ENCODE data around the gene ERGIC3. TPM values are rescaled to one million over a fixed set of nuclear protein-coding genes. Genes with fewer than 3 reads are reported as not detected.

ERGIC3 gene
- total and polyA plus RNA-seq, 2 donors (not counting 1 experiment from before 2014, with no cell fraction given), result 191 to 254 TPM

- no peak for TF ChIP-seq EZH2 (IDR thresholded peaks at IDR 0.05; ENCODE audit: borderline replicate concordance, insufficient read depth, low read depth, low read length, poor library complexity, severe bottlenecking)
- no peak for TF ChIP-seq CTCF (IDR thresholded peaks at IDR 0.05)
- no peak overlapping the region for H3K9ac ChIP-seq (ENCODE audit: low read length)
- no peak overlapping the region for H3K27ac Mint-ChIP-seq
- no peak overlapping the region for H3K4me2 ChIP-seq (replicated peaks; ENCODE audit: low read depth, low read length, poor library complexity, severe bottlenecking)
- H3K27me3 Mint-ChIP-seq, result no peaks in the 10 kb centered on the region
- H3K27me3 ChIP-seq (replicated peaks in 1 of 4; ENCODE audit: control extremely low read depth in 1 of 4, control insufficient read depth in 3 of 4, insufficient read depth in 4 of 4, low read length in 3 of 4), result no peaks in the 10 kb centered on the region
- POLR2A ChIA-PET, result interaction anchor here (0.6 kb wide), 1 partner anchor 839 kb away, joined by 3 read pairs; no protein-coding TSS in a partner anchor
- no peaks in the 10 kb centered on the region for H3K4me1 ChIP-seq (ENCODE audit: control insufficient read depth in 2 of 2, insufficient read depth in 2 of 2, low read length in 2 of 2)
- no peaks in the 10 kb centered on the region for H3K4me1 Mint-ChIP-seq
- no peaks in the 10 kb centered on the region for H3K9me3 ChIP-seq (ENCODE audit: control extremely low read depth in 1 of 3, control insufficient read depth in 2 of 3, insufficient read depth in 1 of 3, low read length in 2 of 3)
- H3K27ac ChIP-seq (ENCODE audit: low read length in 2 of 2), result no peak overlapping the region
- CTCF ChIA-PET, result no interaction called here
- DNase-seq (no peak), ATAC-seq (ENCODE audit: low read depth) (no peak)
- intact Hi-C loops (cut with micrococcal nuclease), result no loop called here
- no peak overlapping the region for H3K4me3 ChIP-seq (ENCODE audit: control extremely low read depth in 1 of 5, extremely low read depth in 1 of 5, insufficient read depth in 1 of 5, low read depth in 2 of 5, low read length in 4 of 5)
- no peak overlapping the region for H3K4me3 Mint-ChIP-seq
- H3K36me3 ChIP-seq (replicated peaks in 1 of 2; ENCODE audit: control extremely low read depth in 1 of 2, control insufficient read depth in 1 of 2, extremely low read depth in 1 of 2, insufficient read depth in 2 of 2, low read length in 1 of 2), result peaks cover 0 to 16% of the 10 kb centered on the region in 2 experiments
- no peak overlapping the region for H2AFZ ChIP-seq (ENCODE audit: insufficient read depth, low read depth, low read length, poor library complexity, severe bottlenecking)
- no peaks in the 10 kb centered on the region for H3K79me2 ChIP-seq (ENCODE audit: control insufficient read depth, insufficient read depth, low read length)
- no peaks in the 10 kb centered on the region for H4K20me1 ChIP-seq (ENCODE audit: control insufficient read depth, insufficient read depth, low read length, poor library complexity, severe bottlenecking)
- H3K9me3 Mint-ChIP-seq (ENCODE audit: insufficient read depth), result no peaks in the 10 kb centered on the region
- 88% methylated on average over 12 of the region's 18 CpGs for WGBS (ENCODE audit: insufficient coverage)
These were observed 18.2 kb downstream of the ERGIC3 start for GRCh38 chr20:35560105-35560511.

DNA sequence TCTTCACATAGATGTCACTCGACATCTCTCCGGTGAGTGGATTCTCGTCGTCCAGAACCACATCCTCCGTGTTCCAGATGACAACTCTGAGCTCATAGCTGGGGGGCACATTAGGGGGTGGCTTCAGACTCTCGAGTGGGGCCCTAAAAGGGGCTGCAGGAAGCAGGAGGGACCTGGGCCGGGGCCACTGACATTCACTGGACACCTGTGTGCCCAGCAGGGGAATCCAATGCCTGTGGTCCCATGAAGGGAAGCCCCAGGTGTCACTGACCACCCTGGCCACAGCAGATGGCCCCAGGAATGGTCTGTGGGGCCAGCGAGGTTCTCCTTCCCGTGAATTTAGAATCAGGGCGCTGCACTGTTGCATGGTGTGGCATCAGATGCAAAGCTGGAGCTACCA, 18.7 kb downstream of the ERGIC3 start:
- DNase-seq, result no peak
- no peak overlapping the region for H3K27ac Mint-ChIP-seq
- Histone ChIP-seq H3K79me2 (ENCODE audit: control insufficient read depth, insufficient read depth, low read length) (no peaks in the 10 kb centered on the region), H3K4me3 (ENCODE audit: control extremely low read depth in 1 of 5, extremely low read depth in 1 of 5, insufficient read depth in 1 of 5, low read depth in 2 of 5, low read length in 4 of 5) (no peak overlapping the region), H3K27ac (ENCODE audit: low read length in 2 of 2) (no peak overlapping the region), H3K9ac (ENCODE audit: low read length) (no peak overlapping the region), H3K36me3 (replicated peaks in 1 of 2; ENCODE audit: control extremely low read depth in 1 of 2, control insufficient read depth in 1 of 2, extremely low read depth in 1 of 2, insufficient read depth in 2 of 2, low read length in 1 of 2) (peaks cover 0 to 14% of the 10 kb centered on the region in 2 experiments), H2AFZ (ENCODE audit: insufficient read depth, low read depth, low read length, poor library complexity, severe bottlenecking) (no peak overlapping the region), H3K27me3 (replicated peaks in 1 of 4; ENCODE audit: control extremely low read depth in 1 of 4, control insufficient read depth in 3 of 4, insufficient read depth in 4 of 4, low read length in 3 of 4) (no peaks in the 10 kb centered on the region), H3K4me1 (ENCODE audit: control insufficient read depth in 2 of 2, insufficient read depth in 2 of 2, low read length in 2 of 2) (no peaks in the 10 kb centered on the region), H4K20me1 (ENCODE audit: control insufficient read depth, insufficient read depth, low read length, poor library complexity, severe bottlenecking) (no peaks in the 10 kb centered on the region), H3K9me3 (ENCODE audit: control extremely low read depth in 1 of 3, control insufficient read depth in 2 of 3, insufficient read depth in 1 of 3, low read length in 2 of 3) (no peaks in the 10 kb centered on the region), H3K4me2 (replicated peaks; ENCODE audit: low read depth, low read length, poor library complexity, severe bottlenecking) (no peak overlapping the region)
- no peak overlapping the region for H3K4me3 Mint-ChIP-seq
- TF ChIP-seq CTCF (IDR thresholded peaks at IDR 0.05) (no peak), EZH2 (IDR thresholded peaks at IDR 0.05; ENCODE audit: borderline replicate concordance, insufficient read depth, low read depth, low read length, poor library complexity, severe bottlenecking) (no peak)
- H3K4me1 Mint-ChIP-seq, result no peaks in the 10 kb centered on the region
- intact Hi-C loops (cut with micrococcal nuclease), result no loop called here
- no peaks in the 10 kb centered on the region for H3K27me3 Mint-ChIP-seq
- CTCF ChIA-PET, result no interaction called here
- ATAC-seq (ENCODE audit: low read depth), result no peak
- H3K9me3 Mint-ChIP-seq (ENCODE audit: insufficient read depth), result no peaks in the 10 kb centered on the region
- WGBS (ENCODE audit: insufficient coverage), result 79% methylated on average over 9 of the region's 10 CpGs
- POLR2A ChIA-PET, result interaction anchor here (0.6 kb wide), 1 partner anchor 839 kb away, joined by 3 read pairs; no protein-coding TSS in a partner anchor
